Psoas muscle (tissue), 8 donors: ENCODE results near the gene ABLIM2. TPM values are rescaled to one million over a fixed set of nuclear protein-coding genes. Genes with fewer than 3 reads are reported as not detected.

Experiments used
- ATAC-seq, 4 donors: fragments of 200-7000 bp; cut with Tn5 transposase; one replicate each; pipeline ENCODE4 v1.9.1; 2020; ENCODE audit warnings: moderate library complexity in 3 of 4, mild to moderate bottlenecking in 2 of 4
- DNase-seq, 2 donors: peaks; one replicate each; pipeline ENCODE4 v3.0.0-alpha.2; 2020
- H3K27ac ChIP-seq: fragments of 200-600 bp; one replicate; pipeline ENCODE4 v1.8.0; 2022
- H3K27me3 ChIP-seq, 3 donors: fragments of 200-600 bp in 1 of 3; one replicate each; pipeline versions ENCODE4 v1.6.1 to v1.8.0; 2013 to 2022; ENCODE audit warnings: low read length in 2 of 3, mild to moderate bottlenecking in 2 of 3, moderate library complexity in 1 of 3; ENCODE audit not compliant: insufficient read depth in 3 of 3
- H3K36me3 ChIP-seq, 2 donors: fragments of 200-600 bp in 1 of 2; one replicate each; pipeline versions ENCODE4 v1.6.1 to v1.8.0; 2013 to 2022; ENCODE audit warnings: low read depth in 1 of 2, mild to moderate bottlenecking in 1 of 2, moderate library complexity in 1 of 2; ENCODE audit not compliant: insufficient read depth in 1 of 2
- H3K4me1 ChIP-seq: fragments of 200-600 bp; one replicate; pipeline ENCODE4 v1.8.0; 2022
- H3K4me3 ChIP-seq: fragments of 200-600 bp; one replicate; pipeline ENCODE4 v1.8.0; 2022; ENCODE audit warnings: mild to moderate bottlenecking
- H3K9me3 ChIP-seq: fragments of 200-600 bp; one replicate; pipeline ENCODE4 v1.8.0; 2022
- CTCF ChIP-seq: fragments of 200-600 bp; IDR thresholded peaks from one replicate; pipeline ENCODE4 v1.8.0; 2022; ENCODE audit warnings: antibody characterized with exemption
- WGBS, 3 donors: extraction: QIAGEN DNeasy Blood & Tissue Kit; methylation state at CpG; one replicate each; pipeline versions ENCODE4 v1.1.6 to v1.1.7; 2013; 5-methylcytosine and 5-hydroxymethylcytosine counted together
- intact Hi-C, 2 donors: fragments of 100-400 bp; cut with DNase I; formaldehyde crosslinking; loops; one replicate each; pipeline versions ENCODE4 v1.11.0 to v1.14.2; 2022
- polyA plus RNA-seq, 3 donors: library from polyadenylated mRNA; stranded (reverse); fragments of 200-250 nt; gene quantifications; one replicate each; pipeline ENCODE4 v1.2.3, GENCODE V29; 2013
- total RNA-seq, 4 donors: library from RNA; stranded (reverse); fragmentation: NEBNext Ultra II Directional in 2 of 4; extraction: Animal tissue kit (Norgen Biotek cat#: 25700) in 2 of 4; gene quantifications; one replicate each; pipeline versions ENCODE4 v1.2.1 to v1.2.4, GENCODE V29; 2021 to 2023
- donor health status: healthy with polysubstance abuse.
- donor health status: DM: no; HTN: no; CAD: no; lungs with moderate emphysema.
- donor health status: Bipolar disorder and iron deficiency.
- donor health status: healthy.
- donor health status: DM: yes; HTN: yes; CAD: no.
- donor health status: DM: no; HTN: no; CAD: no.
- donor health status: DM: no; HTN: no; CAD: no.
- donor health status: DM: yes; HTN: yes; CAD: no.

The ABLIM2 gene
- total and polyA plus RNA-seq, 7 donors: 82.2 to 956 (median 292) TPM

- DNase-seq (no peak), ATAC-seq (no peak)
- Histone ChIP-seq H3K4me1 (peaks cover 18% of the 10 kb centered on the region), H3K27me3 (no peaks in the 10 kb centered on the region), H3K9me3 (no peaks in the 10 kb centered on the region), H3K4me3 (no peak overlapping the region), H3K27ac (no peak overlapping the region), H3K36me3 (peaks cover 0 to 76% of the 10 kb centered on the region in 2 donors)
- 89 to 100% (median 100%) methylated on average over 1 of the region's 1 CpG for WGBS, 3 donors
- TF ChIP-seq CTCF: no peak
- intact Hi-C loops: no loop called here
Measured at GRCh38 chr4:7974425-7974824, 184.2 kb downstream of the ABLIM2 start.

- H3K4me3 ChIP-seq: no peak overlapping the region
- no peak overlapping the region for H3K27ac ChIP-seq
- no peaks in the 10 kb centered on the region for H3K27me3 ChIP-seq
- peak in 1 of 2 donors; percentile 30 for DNase-seq
- H3K36me3 ChIP-seq: peaks cover 0 to 76% of the 10 kb centered on the region in 2 donors
- intact Hi-C loops: no loop called here
- peaks cover 23% of the 10 kb centered on the region for H3K4me1 ChIP-seq
- H3K9me3 ChIP-seq: no peaks in the 10 kb centered on the region
- no peak for TF ChIP-seq CTCF
- ATAC-seq: no peak
- 58 to 71% (median 59%) methylated on average over 10 of the region's 10 CpGs for WGBS, 3 donors
Measured at GRCh38 chr4:7973545-7973981, 185.1 kb downstream of the ABLIM2 start.

- no peak for TF ChIP-seq CTCF
- DNase-seq (peak in 1 of 2 donors; percentile 53), ATAC-seq (peak in 2 of 4 donors; percentile 2 to 9)
- no peak overlapping the region for H3K4me3 ChIP-seq
- H3K27ac ChIP-seq: no peak overlapping the region
- no peaks in the 10 kb centered on the region for H3K27me3 ChIP-seq
- intact Hi-C loops: no loop called here
- H3K36me3 ChIP-seq: peaks cover 0 to 75% of the 10 kb centered on the region in 2 donors
- WGBS, 3 donors: 91 to 94% (median 91%) methylated on average over 13 of the region's 13 CpGs
- peaks cover 32% of the 10 kb centered on the region for H3K4me1 ChIP-seq
- no peaks in the 10 kb centered on the region for H3K9me3 ChIP-seq
Measured at GRCh38 chr4:7971881-7972500, 186.6 kb downstream of the ABLIM2 start.

- no peak for TF ChIP-seq CTCF
- Histone ChIP-seq H3K9me3 (no peaks in the 10 kb centered on the region), H3K4me3 (no peak overlapping the region), H3K36me3 (peaks cover 0 to 79% of the 10 kb centered on the region in 2 donors), H3K4me1 (peaks cover 37% of the 10 kb centered on the region), H3K27me3 (no peaks in the 10 kb centered on the region), H3K27ac (no peak overlapping the region)
- intact Hi-C loops: no loop called here
- ATAC-seq: peak in 2 of 4 donors; percentile 1 to 2
- WGBS, 3 donors: 58 to 87% (median 80%) methylated on average over 2 of the region's 2 CpGs
- DNase-seq: no peak
Measured at GRCh38 chr4:7971159-7971631, 187.4 kb downstream of the ABLIM2 start.
